Measurements from ENCODE around the gene TUSC2.
A peak's percentile ranks its signal among the peaks of the same experiment; 100 is the strongest.

The TUSC2 gene

DNA sequence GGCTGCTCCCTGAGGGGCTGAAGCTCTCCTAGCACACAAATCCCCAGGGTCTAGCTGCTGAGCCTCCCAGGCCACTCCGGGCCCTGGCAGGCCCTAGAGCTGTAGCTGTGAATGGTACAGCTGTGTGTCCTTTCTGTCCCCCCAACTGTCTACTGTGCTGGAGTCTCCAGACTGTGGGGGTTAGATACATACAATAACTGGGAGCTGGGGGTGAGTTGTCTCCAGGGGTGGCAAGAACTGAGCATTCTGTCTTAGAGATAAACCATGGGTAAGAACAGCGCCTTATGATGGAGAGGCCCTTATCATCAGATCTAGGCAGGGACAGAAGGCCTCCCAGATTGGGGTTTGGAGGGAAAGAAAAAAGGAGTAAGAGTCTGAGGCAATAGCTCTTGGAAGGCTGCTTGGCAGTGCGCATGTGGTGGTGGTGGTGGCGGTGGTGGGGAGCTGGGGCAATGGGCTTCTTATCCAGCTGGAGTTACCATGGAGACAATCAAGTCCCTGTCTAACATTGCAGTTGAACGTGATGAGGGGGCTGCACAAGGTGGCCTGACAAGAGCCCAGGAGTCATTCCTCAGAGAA, 26.3 kb upstream of the TUSC2 start:
- DNase-seq, result no peak

DNA sequence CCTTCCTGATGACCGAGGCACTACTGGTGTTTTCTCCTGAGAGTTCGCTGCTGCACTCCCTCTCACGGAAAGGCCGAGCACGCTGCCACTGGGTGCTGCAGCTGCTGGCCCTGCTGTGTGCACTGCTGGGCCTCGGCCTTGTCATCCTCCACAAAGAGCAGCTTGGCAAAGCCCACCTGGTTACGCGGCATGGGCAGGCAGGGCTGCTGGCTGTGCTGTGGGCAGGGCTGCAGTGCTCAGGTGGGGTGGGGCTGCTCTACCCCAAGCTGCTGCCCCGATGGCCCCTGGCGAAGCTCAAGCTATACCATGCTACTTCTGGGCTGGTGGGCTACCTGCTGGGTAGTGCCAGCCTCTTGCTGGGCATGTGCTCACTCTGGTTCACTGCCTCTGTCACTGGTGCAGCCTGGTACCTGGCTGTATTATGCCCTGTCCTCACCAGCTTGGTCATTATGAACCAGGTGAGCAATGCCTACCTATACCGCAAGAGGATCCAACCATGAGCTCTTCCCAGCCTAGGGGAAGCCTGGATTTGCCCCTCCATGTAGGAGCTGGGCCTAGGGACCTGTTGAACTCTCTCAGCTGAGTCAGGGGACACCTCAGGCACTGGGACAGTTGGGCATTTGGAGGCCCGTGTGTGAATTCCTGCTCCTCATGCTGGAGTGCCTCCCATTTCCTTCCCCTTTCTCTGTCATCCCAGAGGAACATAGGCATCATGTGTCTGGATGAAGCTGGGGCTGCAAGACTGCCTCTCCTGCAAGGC, 25.4 kb upstream of the TUSC2 start:
- no peak for DNase-seq

- no peak for DNase-seq
These were observed 24.8 kb upstream of the TUSC2 start for GRCh38 chr3:50352781-50353180.

DNA sequence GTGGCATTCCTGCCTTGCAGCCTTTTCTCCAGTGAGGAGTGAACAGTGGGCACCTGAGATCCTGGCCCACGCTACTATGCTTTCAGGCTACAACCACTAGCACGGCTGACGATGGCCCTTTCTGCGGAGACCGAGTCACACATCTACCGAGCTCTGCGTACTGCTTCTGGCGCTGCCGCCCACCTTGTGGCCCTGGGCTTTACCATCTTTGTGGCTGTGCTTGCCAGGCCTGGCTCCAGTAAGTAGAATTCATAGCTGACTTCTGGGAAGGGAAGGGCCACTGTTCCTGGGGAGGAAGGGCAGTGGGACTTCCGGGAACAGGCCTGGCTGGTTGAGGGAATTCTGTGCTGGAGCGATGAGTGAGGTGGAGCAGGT, 23.3 kb upstream of the TUSC2 start:
- no peak for DNase-seq

GRCh38 chr3:50350527-50351322, 22.7 kb upstream of the TUSC2 start, which contains the start of the genes CYB561D2 and NPRL2:
CYB561D2 (plus strand) TSS chr3:50350862; CDS start chr3:50351434, 572 bp downstream.
NPRL2 (minus strand) TSS chr3:50350775; CDS start chr3:50350652, 123 bp downstream.
- DNase-seq, result peak; percentile 98

- no peak for DNase-seq
These were observed 22.1 kb upstream of the TUSC2 start for GRCh38 chr3:50350213-50350526.

DNA sequence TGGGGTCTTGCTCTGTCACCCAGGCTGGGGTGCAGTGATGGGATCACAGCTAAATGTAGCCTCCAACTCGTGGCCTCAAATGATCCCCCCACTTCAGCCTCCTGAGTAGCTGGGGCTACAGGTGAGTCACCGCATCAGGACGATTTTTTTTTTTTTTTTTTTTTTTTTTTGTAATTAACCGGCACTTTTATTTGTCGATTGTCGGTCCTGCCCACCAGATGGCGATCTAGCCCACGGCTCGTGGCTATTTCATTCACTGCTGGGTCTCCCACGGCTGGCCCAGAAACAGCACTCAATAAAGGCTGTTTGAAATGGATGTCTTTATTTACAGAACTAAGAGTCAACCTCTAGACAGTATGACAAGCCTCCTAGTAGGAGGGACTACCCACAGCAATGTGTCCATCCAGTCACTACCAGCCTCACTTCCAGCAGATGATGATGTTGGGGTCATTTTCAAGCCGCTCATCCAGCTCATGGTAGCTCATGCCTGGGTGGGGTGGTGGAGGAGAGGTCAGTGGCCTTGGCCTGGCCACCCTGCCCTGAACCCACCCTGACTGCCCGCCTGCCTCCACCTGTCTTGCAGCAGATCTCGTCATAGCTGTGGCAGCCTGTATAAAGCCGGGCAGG, 19.3 kb upstream of the TUSC2 start:
- DNase-seq, result peak; percentile 83

GRCh38 chr3:50345586-50346234, 17.7 kb upstream of the TUSC2 start, which contains the start of gene ZMYND10:
ZMYND10 (minus strand) TSS chr3:50345732; CDS start chr3:50345579, 153 bp downstream.
- DNase-seq, result peak; percentile 80

- no peak for DNase-seq
These were observed 17.0 kb upstream of the TUSC2 start for GRCh38 chr3:50345008-50345407.

DNA sequence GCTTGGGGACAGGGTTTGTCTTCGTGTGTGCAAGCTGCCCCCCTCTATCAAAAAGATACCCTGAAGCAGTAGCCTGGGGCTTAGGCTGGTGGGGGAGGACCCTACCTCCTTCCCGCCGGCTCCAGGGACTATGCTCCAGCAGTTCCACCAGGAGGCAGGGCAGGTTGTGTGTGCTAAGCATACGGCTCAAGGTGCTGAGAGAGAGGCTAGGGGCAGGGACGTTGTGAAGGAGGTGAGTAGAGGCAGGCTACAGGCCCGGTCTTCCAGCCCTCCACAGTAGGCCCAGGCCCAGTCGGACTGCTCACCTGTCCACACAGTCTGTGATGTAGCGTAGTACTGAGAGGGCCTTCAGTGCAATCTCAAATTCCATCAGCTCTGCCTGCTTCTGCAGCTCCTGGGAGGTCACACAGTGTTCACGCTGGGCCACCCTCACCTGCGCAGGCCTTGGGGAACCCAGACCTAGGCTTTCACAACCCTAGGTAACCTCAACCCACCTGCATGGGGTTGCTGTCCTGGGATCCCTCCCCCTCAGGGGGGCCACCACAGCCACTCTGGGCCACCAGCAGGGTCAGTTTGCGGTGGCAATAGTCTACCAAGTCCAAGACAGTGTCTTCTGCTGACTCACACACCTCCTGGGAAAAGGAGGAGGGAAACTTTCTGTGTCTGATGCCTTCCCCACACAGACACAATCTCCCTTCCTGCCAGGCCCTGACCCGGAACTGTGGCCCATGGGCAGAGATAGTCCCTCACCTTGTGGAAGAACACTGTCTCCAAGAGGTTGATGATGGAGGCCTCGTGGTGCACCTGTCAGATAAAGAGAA, 15.0 kb upstream of the TUSC2 start:
- no peak for DNase-seq

DNA sequence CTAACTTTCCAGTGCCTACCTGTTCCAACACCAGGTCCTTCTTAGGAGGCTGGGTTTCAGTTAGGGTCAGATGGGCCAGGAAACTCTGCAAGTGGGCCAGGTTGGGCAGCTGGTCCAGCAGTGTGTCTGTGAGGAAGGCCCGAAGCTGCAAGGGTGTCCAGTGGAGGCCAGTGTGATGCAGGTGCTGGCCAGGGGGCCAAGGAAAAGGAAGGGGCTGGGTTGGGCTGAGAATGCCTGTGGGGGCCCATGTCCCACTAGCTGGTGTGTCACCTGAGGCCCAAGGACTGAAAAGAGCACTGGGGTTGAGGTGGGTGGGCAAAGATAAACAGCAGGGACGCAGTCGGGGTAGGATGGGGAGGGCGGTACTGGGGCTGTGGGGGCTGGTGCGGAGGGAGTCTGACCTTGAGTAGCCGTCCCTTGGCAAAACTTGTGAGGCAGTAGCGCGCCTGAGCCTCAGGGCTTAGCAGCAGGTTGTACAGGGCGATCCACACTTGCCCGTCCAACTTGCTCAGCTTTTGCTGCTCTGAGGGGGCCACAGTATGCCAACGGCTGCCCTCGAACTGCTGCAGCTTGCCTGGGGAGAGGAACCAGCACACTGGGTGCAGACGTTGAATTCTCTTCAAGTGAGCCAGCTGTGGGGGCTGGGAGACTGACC, 14.1 kb upstream of the TUSC2 start:
- no peak for DNase-seq

GRCh38 chr3:50341537-50341936, 13.5 kb upstream of the TUSC2 start:
- no peak for DNase-seq

DNA sequence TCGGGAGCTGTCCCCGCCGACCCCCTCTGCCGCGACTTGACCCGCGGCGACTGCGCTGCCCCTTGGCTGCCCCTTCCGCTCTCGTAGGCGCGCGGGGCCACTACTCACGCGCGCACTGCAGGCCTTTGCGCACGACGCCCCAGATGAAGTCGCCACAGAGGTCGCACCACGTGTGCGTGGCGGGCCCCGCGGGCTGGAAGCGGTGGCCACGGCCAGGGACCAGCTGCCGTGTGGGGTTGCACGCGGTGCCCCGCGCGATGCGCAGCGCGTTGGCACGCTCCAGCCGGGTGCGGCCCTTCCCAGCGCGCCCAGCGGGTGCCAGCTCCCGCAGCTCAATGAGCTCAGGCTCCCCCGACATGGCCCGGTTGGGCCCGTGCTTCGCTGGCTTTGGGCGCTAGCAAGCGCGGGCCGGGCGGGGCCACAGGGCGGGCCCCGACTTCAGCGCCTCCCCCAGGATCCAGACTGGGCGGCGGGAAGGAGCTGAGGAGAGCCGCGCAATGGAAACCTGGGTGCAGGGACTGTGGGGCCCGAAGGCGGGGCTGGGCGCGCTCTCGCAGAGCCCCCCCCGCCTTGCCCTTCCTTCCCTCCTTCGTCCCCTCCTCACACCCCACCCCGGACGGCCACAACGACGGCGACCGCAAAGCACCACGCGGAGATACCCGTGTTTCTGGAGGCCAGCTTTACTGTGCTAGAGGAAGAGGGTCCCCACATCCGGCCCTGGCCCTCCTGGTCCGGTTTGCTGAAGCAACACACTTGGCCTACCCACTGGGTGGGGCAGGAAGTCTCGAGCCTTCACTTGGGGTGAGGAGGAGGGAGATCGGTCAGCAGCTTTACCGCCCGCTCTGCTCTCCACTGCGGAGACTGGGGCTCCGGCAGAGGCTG, 12.7 kb upstream of the TUSC2 start, which contains the start of gene RASSF1:
RASSF1 (minus strand) TSS at position 389 of the 882 bp plus-strand sequence; CDS start at position 358, 31 bp downstream.
- peak; percentile 90 for DNase-seq

DNA sequence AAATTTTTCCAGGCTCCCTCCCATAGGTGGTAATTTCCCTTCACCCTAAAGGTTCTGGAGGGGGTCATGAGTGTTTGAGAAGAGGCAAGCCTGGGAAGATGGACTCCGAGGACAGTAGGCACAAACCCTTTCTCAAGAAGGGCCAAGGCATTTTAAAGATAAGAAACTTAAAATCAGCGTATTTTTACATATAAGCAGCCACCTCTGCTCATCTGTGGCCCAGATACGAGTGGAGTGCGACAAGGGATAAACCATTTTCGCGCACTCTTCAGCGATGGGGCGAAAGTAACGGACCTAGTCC, 12.1 kb upstream of the TUSC2 start:
- DNase-seq, result no peak

GRCh38 chr3:50339485-50340146, 11.6 kb upstream of the TUSC2 start:
- no peak for DNase-seq

DNA sequence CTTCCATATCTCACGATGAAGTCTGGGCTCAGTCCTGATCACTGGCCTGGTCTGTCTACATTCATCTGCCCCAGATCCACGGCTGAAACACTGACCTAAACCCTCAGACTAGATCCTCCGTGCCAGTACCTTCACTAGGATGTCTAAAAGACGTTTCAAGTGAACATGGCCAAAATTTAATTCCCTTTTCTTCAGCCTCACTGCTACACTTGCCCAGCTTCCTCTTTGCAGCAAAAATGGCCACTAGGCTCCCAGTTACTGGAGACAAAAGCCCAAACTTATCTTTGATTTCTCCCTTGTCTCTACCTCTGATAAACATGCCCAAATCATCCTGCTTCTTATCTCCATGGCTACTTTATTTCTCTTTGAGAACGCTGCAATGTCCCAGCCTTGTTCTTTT, 10.9 kb upstream of the TUSC2 start:
- DNase-seq, result no peak

- peak; percentile 100 for DNase-seq
These were observed 9.3 kb upstream of the TUSC2 start for GRCh38 chr3:50337175-50337861.

DNA sequence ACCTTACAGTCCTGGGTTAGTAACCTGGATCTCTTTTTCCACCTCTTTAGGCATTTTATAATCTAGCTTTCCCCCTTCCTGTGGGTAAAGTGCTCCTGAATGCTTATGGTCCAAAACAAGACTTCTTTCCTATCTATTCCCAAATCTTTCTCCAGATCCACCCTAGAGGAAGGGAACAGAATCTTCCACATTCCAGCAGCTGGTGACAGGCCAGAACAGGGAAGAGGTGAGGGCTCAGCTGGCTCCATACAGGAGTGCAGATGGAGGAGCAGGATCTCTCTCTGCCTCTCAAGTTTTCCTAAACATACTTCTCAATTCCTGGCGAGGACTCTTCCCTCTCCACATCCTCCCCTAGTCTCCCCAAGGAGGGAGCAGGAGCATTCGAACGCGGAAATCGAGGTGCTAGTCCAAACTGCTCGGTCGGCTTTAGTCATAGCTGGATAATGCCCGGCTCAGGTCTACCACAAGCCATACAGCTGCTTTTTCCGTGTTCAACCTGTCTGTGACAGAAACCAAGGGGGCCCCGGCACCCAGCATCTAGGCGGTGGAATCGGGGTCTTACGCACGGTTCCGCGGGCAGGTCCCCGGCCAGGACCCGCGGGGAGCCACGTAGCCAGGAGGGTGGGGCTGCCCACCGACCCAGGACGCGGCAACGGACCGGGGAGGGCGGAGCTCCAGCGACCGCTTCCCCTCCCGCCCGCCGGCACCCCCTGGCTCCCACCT, 8.6 kb upstream of the TUSC2 start:
- DNase-seq, result no peak

Measured in femur (tissue), 1 donor.